Left cardiac atrium (tissue), 4 donors: Measurements from ENCODE around the gene LIN9. TPM values are rescaled to one million over a fixed set of nuclear protein-coding genes. Genes with fewer than 3 reads are reported as not detected.
"Not testable (repeated sequence)": the region's sequence is repeated elsewhere in the genome, so short reads cannot be mapped to it uniquely, and the experiment has no call there.

Experiments used
- ATAC-seq, 2 donors: fragments of 200-7000 bp; cut with Tn5 transposase; one replicate each; pipeline ENCODE4 v1.9.1; 2020; ENCODE audit warnings: mild to moderate bottlenecking in 2 of 2, moderate library complexity in 2 of 2
- DNase-seq: peaks from one replicate; pipeline ENCODE4 v3.0.0-alpha.2; 2020
- intact Hi-C, 2 donors: fragments of 100-400 bp; cut with DNase I; formaldehyde crosslinking; loops; one replicate each; pipeline versions ENCODE4 v1.14.1 to v1.15.1; 2022 to 2023
- total RNA-seq, 2 donors: library from RNA; stranded (reverse); fragmentation: NEBNext Ultra II Directional; extraction: Animal tissue kit (Norgen Biotek cat#: 25700); gene quantifications; one replicate each; pipeline ENCODE4 v1.2.1, GENCODE V29; 2021
- donor health status: DM: no; HTN: yes; CAD: no.
- donor health status: DM: no; HTN: yes; CAD: no; lungs with severe emphysema.
- donor health status: DM: yes; HTN: yes; CAD: no.
- donor health status: Dilated cardiomyopathy.

LIN9 gene
- total RNA-seq, 2 donors from 2014 or later: 2.9 to 4.1 TPM

- intact Hi-C loops: no loop called here
- DNase-seq: no peak
- ATAC-seq: peak; percentile 30 to 53
Observed at GRCh38 chr1:226223157-226223785, 85.7 kb downstream of the LIN9 start, which contains the start of gene MIXL1. Gene MIXL1, plus strand, starts transcription at chr1:226223664. Its CDS starts 18 bp downstream, at chr1:226223682.

GRCh38 chr1:226222686-226223085, 86.3 kb downstream of the LIN9 start:
- intact Hi-C loops: no loop called here
- ATAC-seq (no peak), DNase-seq (no peak)

GRCh38 chr1:226220473-226221189, 88.3 kb downstream of the LIN9 start:
- intact Hi-C loops: no loop called here
- ATAC-seq: no peak

GRCh38 chr1:226217273-226217672, 91.7 kb downstream of the LIN9 start:
- intact Hi-C loops: no loop called here
- DNase-seq (no peak), ATAC-seq (no peak)

More at GRCh38 chr1:226220473-226221189, 88.3 kb downstream of the LIN9 start:
- DNase-seq: no peak

GRCh38 chr1:226216056-226216455, 92.9 kb downstream of the LIN9 start:
- intact Hi-C loops: no loop called here
- ATAC-seq (no peak), DNase-seq (no peak)

GRCh38 chr1:226215239-226215638, 93.7 kb downstream of the LIN9 start:
- intact Hi-C loops: no loop called here
- no peak for DNase-seq
- no peak for ATAC-seq

GRCh38 chr1:226212545-226212944, 96.4 kb downstream of the LIN9 start:
- ATAC-seq (no peak), DNase-seq (no peak)
- intact Hi-C loops: no loop called here

GRCh38 chr1:226211181-226211821, 97.7 kb downstream of the LIN9 start:
- ATAC-seq (no peak), DNase-seq (no peak)
- intact Hi-C loops: no loop called here

- no peak for DNase-seq
- intact Hi-C loops: no loop called here
- ATAC-seq: no peak
Observed at GRCh38 chr1:226210571-226211176, 98.3 kb downstream of the LIN9 start.

GRCh38 chr1:226209307-226210059, 99.5 kb downstream of the LIN9 start:
- DNase-seq: no peak
- ATAC-seq: no peak
- intact Hi-C loops: no loop called here

- intact Hi-C loops: no loop called here
- ATAC-seq (no peak), DNase-seq (no peak)
Observed at GRCh38 chr1:226207048-226207447, 101.9 kb downstream of the LIN9 start.

GRCh38 chr1:226204198-226204597, 104.8 kb downstream of the LIN9 start:
- intact Hi-C loops: no loop called here
- ATAC-seq (no peak), DNase-seq (no peak)

GRCh38 chr1:226203655-226204054, 105.3 kb downstream of the LIN9 start:
- no peak for DNase-seq
- no peak for ATAC-seq
- intact Hi-C loops: no loop called here

- ATAC-seq (no peak), DNase-seq (no peak)
- intact Hi-C loops: no loop called here
Observed at GRCh38 chr1:226203240-226203639, 105.7 kb downstream of the LIN9 start.

GRCh38 chr1:226202666-226203065, 106.3 kb downstream of the LIN9 start:
- intact Hi-C loops, ATAC-seq, DNase-seq: not testable (repeated sequence)

GRCh38 chr1:226202246-226202645, 106.7 kb downstream of the LIN9 start:
- DNase-seq (no peak), ATAC-seq (no peak)
- intact Hi-C loops: no loop called here

GRCh38 chr1:226201029-226201593, 107.9 kb downstream of the LIN9 start:
- no peak for ATAC-seq
- intact Hi-C loops: no loop called here

GRCh38 chr1:226199971-226200370, 109.0 kb downstream of the LIN9 start:
- ATAC-seq (no peak), DNase-seq (no peak)
- intact Hi-C loops: loop anchor here (2.0 to 5.0 kb wide), 2 partner anchors 73 to 75 kb away; no protein-coding TSS in a partner anchor

More at GRCh38 chr1:226201029-226201593, 107.9 kb downstream of the LIN9 start:
- DNase-seq: no peak

GRCh38 chr1:226195144-226195543, 113.8 kb downstream of the LIN9 start:
- DNase-seq (no peak), ATAC-seq (no peak)
- intact Hi-C loops: loop anchor here in 1 of 2 donors (5.0 kb wide), 1 partner anchor 68 kb away; no protein-coding TSS in a partner anchor
